Tibial nerve (tissue), 3 donors: ENCODE data around the gene ATE1.

ENCODE experiments used
- CTCF ChIP-seq, 5 experiments: fragments of 200-600 bp in 3 of 5; fragments of 450-650 bp in 2 of 5; sonication (generic) in 3 of 5; IDR thresholded peaks; one replicate each; pipeline ENCODE4 v1.5.1; 2016 to 2019; ENCODE audit warnings: antibody characterized with exemption in 5 of 5, mild to moderate bottlenecking in 3 of 5, moderate library complexity in 2 of 5
- POLR2A ChIP-seq, 2 donors: fragments of 450-650 bp; IDR thresholded peaks; one replicate each; pipeline ENCODE4 v1.6.1; 2017; ENCODE audit warnings: antibody characterized with exemption in 2 of 2, mild to moderate bottlenecking in 2 of 2, moderate library complexity in 2 of 2

GRCh38 chr10:121830101-121830500, 97.7 kb downstream of the ATE1 start:
- no peak for TF ChIP-seq POLR2A (IDR thresholded peaks at IDR 0.05)
- TF ChIP-seq CTCF (IDR thresholded peaks at IDR 0.05) = no peak
